Subcutaneous adipose tissue (tissue), 4 donors: ENCODE results near the gene POLR1G. TPM values are rescaled to one million over a fixed set of nuclear protein-coding genes. Genes with fewer than 3 reads are reported as not detected.

Source experiments
- CTCF ChIP-seq: fragments of 450-650 bp; IDR thresholded peaks from one replicate; pipeline ENCODE4 v1.5.1; 2016; ENCODE audit warnings: low read depth, mild to moderate bottlenecking, control low read depth, antibody characterized with exemption, moderate library complexity
- total RNA-seq, 4 donors: library from RNA; depleted of rRNA; stranded (reverse); fragments of >200 nt; gene quantifications; one replicate each; pipeline ENCODE4 v1.1.0, GENCODE V29; 2016

The POLR1G gene
- total RNA-seq, 4 donors from 2014 or later, result 1.1 to 2.9 (median 1.6) TPM

GRCh38 chr19:45402298-45403061 is 4.0 kb upstream of the POLR1G start:
- TF ChIP-seq CTCF, result no peak

GRCh38 chr19:45403272-45403671 is 3.2 kb upstream of the POLR1G start:
- TF ChIP-seq CTCF, result no peak

GRCh38 chr19:45403781-45404556 is 2.5 kb upstream of the POLR1G start:
- TF ChIP-seq CTCF, result no peak

- TF ChIP-seq CTCF, result no peak
These were observed 1.6 kb upstream of the POLR1G start, which contains the start of gene PPP1R13L for GRCh38 chr19:45404557-45405434. Gene PPP1R13L, minus strand, starts transcription at chr19:45405069. Its CDS starts 6,751 bp downstream, at chr19:45398318.

- TF ChIP-seq CTCF, result no peak
These were observed 814 bp upstream of the POLR1G start for GRCh38 chr19:45405435-45406225.

- no peak for TF ChIP-seq CTCF
These were observed 589 bp downstream of the POLR1G start for GRCh38 chr19:45407091-45407375.
